Activated CD4-positive, alpha-beta T cell treated with anti-CD3 and anti-CD28 coated beads, Interleukin-2, amount 10 ng/mL, durations not matched to agents 7 days and 5 days (primary cell): ENCODE results near the gene N4BP2L1. TPM values are rescaled to one million over a fixed set of nuclear protein-coding genes. Genes with fewer than 3 reads are reported as not detected.
A peak's percentile ranks its signal among the peaks of the same experiment; 100 is the strongest.

Source experiments
- CTCF ChIA-PET: fragments of 350-600 bp; sonication (Branson Sonifier 250); formaldehyde crosslinking; loops from one replicate; lab custom pipeline; 2021; ENCODE audit warnings: antibody characterized with exemption; lab: Charles Lee
- POLR2A ChIA-PET: fragments of 350-600 bp; sonication (Branson Sonifier 250); formaldehyde crosslinking; loops from one replicate; lab custom pipeline; 2021; ENCODE audit warnings: antibody characterized with exemption; lab: Charles Lee
- DNase-seq: peaks from one replicate; pipeline ENCODE4 v3.0.0-alpha.2; 2020
- H3K27ac Mint-ChIP-seq: one replicate; pipeline ENCODE4 v1.8.0; 2021; ENCODE audit warnings: mild to moderate bottlenecking, moderate library complexity, mixed read lengths
- H3K27me3 Mint-ChIP-seq: one replicate; pipeline ENCODE4 v1.8.0; 2021; ENCODE audit warnings: mixed read lengths
- H3K36me3 Mint-ChIP-seq: one replicate; pipeline ENCODE4 v1.8.0; 2021; ENCODE audit warnings: low read depth, mixed read lengths
- H3K4me1 Mint-ChIP-seq: one replicate; pipeline ENCODE4 v1.8.0; 2021; ENCODE audit warnings: mixed read lengths
- H3K4me3 Mint-ChIP-seq: one replicate; pipeline ENCODE4 v1.8.0; 2021; ENCODE audit warnings: mild to moderate bottlenecking, moderate library complexity, mixed read lengths
- H3K9me3 Mint-ChIP-seq: one replicate; pipeline ENCODE4 v1.8.0; 2021; ENCODE audit warnings: mixed read lengths
- total RNA-seq, 2 experiments: library from RNA; stranded (reverse); gene quantifications; one replicate each; pipeline ENCODE4 v1.2.3, GENCODE V29; 2021

Gene N4BP2L1
- total RNA-seq, 2 experiments from 2014 or later, result 30.4 to 32.0 TPM

DNA sequence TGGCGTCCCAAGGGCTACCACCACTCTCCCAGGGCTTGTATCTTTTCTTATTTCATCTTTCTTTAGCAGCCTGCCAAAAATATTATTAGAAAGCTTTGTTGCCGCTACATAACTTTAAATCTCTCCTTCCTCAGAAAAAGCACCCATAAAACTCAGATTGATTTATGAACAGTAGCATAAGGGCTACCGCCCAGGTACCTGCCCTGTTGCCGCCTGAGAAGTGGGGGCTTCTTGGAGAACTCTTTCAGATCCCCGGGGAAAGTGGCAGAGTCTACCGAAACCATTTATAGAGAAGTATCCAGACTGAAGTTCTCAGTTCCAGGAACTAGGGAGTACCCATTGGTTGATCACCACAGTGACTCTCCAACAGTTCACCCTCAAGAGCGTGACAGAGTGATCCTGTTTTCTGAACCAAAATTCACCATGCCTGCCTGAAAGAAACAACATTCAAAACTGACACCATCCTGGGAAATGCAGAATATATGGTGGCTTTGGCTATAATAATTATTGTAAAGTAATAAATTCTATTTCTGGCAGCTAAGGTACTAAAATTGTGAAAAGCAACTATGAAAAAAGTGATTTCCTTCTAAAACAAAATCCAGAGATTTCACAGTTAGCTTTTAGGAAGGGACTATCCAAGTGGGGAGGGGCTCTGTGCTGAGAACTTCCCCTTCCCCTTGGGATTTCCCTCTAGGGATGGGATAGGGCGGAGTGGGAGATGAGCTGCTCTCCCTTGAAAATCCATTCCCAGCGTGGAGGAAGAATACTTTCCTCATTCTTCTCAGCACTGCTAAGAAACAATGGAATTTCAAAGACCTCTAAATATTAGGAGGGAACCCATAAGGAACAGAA lies 877 bp upstream of the N4BP2L1 start:
- no peak for DNase-seq
- H3K4me1 Mint-ChIP-seq, result peaks cover 41% of the 10 kb centered on the region
- H3K27ac Mint-ChIP-seq, result peak overlapping the region; percentile 98
- no peaks in the 10 kb centered on the region for H3K9me3 Mint-ChIP-seq
- peak overlapping the region; percentile 88 for H3K4me3 Mint-ChIP-seq
- ChIA-PET POLR2A (interaction anchor here (0.6 to 0.7 kb wide), 3 partner anchors 94 to 113 kb away, joined by 3 to 5 read pairs (median 3); no protein-coding TSS in a partner anchor), CTCF (interaction anchor here (1.3 to 2.8 kb wide), 2 partner anchors 10 to 157 kb away, joined by 3 to 9 read pairs; no protein-coding TSS in a partner anchor)
- no peaks in the 10 kb centered on the region for H3K27me3 Mint-ChIP-seq
- H3K36me3 Mint-ChIP-seq, result peaks cover 29% of the 10 kb centered on the region

DNA sequence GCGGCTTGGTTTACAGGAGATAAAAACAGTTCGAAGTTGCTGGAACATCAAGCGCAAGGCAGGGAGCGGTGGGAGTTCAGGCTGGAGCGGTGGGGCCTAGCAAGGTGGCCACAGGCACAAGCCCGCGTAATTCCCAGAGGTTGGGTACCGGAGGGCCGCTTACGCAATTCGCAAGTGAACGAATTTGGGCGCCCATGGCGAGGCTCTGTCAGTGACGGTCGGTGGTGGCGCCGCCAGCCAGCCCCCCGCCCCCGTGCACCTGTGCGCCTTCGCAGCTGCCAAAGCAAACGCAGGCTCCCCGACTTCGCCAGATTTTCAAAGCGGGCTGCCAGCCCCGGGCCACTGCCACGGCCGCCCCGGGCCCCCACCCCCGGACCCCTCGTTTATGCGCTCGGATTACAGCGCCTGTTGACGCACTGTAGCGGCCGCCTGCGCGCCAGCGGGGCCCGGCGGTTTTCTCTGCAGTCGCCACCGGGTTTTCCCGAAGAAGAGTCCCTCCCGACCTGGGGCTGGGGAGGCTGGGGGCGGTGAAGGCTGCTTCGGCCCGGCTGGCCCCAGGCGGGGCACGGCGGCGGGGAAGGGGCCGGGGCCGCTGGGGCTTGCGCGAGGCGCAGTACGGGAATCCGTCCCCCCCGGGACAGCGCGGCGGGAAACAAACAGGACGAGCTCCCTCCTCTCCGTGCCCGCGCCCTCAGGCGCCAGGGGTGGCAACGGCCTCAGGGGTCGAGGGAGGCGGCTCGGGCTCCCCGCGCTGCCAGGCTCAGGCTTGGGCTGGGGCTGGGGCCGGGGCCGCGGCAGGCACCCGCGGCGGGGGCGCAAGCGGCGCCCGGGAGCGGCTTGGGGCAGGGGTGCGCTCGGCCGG lies 709 bp downstream of the N4BP2L1 start:
- peaks cover 38% of the 10 kb centered on the region for H3K4me1 Mint-ChIP-seq
- H3K36me3 Mint-ChIP-seq, result peaks cover 40% of the 10 kb centered on the region
- peak; percentile 64 for DNase-seq
- peaks cover 4% of the 10 kb centered on the region for H3K9me3 Mint-ChIP-seq
- peak overlapping the region; percentile 87 for H3K4me3 Mint-ChIP-seq
- H3K27me3 Mint-ChIP-seq, result no peaks in the 10 kb centered on the region
- H3K27ac Mint-ChIP-seq, result peak overlapping the region; percentile 97
- CTCF ChIA-PET, result interaction anchor here (2.8 kb wide), 1 partner anchor 12 kb away, joined by 9 read pairs; no protein-coding TSS in a partner anchor
- POLR2A ChIA-PET, result interaction anchor here (0.6 kb wide), 1 partner anchor 154 kb away, joined by 3 read pairs; no protein-coding TSS in a partner anchor

DNA sequence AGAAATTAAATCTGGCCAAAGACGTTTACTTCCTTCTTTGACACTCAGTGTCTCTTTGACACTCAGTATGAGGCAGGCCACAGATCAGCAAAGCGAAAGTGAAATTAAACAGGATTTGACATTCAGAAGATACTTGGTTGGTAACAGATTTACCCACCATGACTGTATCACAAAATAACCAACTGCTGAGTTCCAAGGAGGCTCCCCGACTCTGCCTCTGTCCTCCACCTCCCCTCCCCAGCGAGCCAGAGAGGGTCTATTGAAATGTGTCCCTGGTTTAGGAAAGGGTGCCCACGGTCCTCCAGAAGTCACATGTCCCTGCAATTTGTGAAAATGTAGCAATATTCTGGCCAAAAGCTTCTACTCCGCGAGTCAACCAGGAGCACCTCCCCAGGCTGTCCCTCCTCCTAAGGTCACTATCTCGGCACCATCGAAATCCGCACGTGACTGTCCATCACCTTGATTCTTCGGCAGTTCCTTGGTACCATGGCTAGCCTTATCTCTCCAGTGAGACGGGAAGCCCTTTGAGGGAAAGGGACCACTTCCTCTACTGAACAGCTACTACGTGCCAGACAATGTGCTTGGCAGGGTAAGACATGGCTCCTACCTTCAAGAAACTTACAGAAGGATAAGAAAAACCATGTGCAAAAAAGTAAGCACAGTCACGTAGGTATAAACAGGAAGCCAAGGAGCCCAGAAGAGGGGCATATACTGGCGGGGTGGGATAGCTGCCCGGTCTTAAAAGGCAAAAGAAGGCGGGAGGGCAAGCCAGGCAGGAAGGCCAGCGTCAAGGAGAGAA lies 1.5 kb downstream of the N4BP2L1 start:
- DNase-seq, result peak; percentile 73
- Mint-ChIP-seq H3K27me3 (no peaks in the 10 kb centered on the region), H3K36me3 (peaks cover 48% of the 10 kb centered on the region), H3K9me3 (peaks cover 4% of the 10 kb centered on the region), H3K27ac (peak overlapping the region; percentile 97), H3K4me1 (peaks cover 38% of the 10 kb centered on the region), H3K4me3 (peak overlapping the region; percentile 87)
- ChIA-PET CTCF (interaction anchor here (2.8 kb wide), 1 partner anchor 13 kb away, joined by 9 read pairs; no protein-coding TSS in a partner anchor), POLR2A (no interaction called here)

DNA sequence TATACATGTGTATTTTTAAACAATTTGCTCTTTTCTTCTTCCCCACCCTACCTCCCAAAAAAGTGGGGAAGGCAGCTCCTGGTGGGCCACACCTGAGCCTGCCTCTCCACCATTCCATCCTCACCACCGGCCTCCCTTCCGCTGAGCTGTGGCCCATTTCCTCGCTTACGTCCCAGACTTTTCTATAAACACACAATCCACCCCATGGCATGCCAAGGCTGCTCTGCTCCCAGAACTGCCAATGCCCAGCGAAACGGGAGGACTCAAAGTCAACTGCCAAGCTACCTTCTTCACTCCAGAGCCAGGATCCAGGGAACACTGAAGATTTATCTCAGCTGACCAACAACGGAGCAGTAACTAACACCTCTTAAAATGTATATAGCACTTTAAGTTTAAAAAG lies 2.8 kb downstream of the N4BP2L1 start:
- no peak for DNase-seq
- Mint-ChIP-seq H3K9me3 (peaks cover 9% of the 10 kb centered on the region), H3K27me3 (no peaks in the 10 kb centered on the region), H3K4me3 (peak overlapping the region; percentile 87), H3K27ac (peak overlapping the region; percentile 97), H3K4me1 (peaks cover 35% of the 10 kb centered on the region), H3K36me3 (peaks cover 58% of the 10 kb centered on the region)
- POLR2A ChIA-PET, result no interaction called here
- CTCF ChIA-PET, result no interaction called here

DNA sequence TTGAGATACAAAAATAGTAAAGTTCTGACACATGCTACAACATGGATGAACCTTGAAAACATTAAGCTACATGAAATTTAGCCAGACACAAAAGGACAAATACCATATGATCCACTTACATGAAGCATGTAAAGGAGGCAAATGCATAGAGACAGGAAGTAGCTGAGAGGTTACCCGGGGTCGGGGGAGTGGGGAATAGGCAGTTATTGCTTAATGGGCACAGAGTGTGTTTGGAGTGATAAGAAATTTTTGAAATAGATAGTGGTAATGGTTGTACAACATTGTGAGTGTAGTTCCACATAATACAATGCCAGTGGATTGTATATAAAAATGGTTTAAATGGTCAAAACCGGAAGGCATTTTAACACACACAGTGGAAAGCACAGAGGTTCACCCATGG lies 4.3 kb downstream of the N4BP2L1 start:
- POLR2A ChIA-PET, result no interaction called here
- Mint-ChIP-seq H3K27me3 (no peaks in the 10 kb centered on the region), H3K4me3 (no peak overlapping the region), H3K4me1 (peaks cover 27% of the 10 kb centered on the region), H3K9me3 (peaks cover 20% of the 10 kb centered on the region), H3K27ac (no peak overlapping the region), H3K36me3 (peaks cover 72% of the 10 kb centered on the region)
- no peak for DNase-seq
- CTCF ChIA-PET, result interaction anchor here (0.9 kb wide), 1 partner anchor 15 kb away, joined by 3 read pairs; no protein-coding TSS in a partner anchor

DNA sequence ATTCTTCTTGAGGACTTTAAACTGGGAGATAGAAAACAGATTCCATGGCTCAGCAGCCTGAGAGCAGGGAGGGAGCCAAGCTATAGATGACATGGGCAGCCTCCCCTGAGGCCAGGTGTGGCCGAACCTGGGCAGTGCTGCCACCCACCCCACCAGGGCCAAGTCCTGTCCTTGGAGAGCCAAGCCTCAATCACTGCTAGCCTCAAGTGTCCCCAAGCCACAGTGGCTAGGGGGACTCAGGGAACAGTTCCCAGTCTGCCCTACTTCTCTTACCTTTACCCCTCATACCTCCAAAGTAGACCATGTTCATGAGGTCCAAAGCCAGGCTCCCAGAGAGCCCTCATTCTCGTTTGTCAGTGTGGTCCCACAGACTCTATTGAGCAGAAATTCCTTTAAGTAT lies 8.1 kb downstream of the N4BP2L1 start:
- Mint-ChIP-seq H3K4me3 (no peak overlapping the region), H3K4me1 (peaks cover 11% of the 10 kb centered on the region), H3K27ac (no peak overlapping the region), H3K27me3 (no peaks in the 10 kb centered on the region), H3K36me3 (peaks cover 74% of the 10 kb centered on the region), H3K9me3 (peaks cover 29% of the 10 kb centered on the region)
- ChIA-PET CTCF (no interaction called here), POLR2A (no interaction called here)
- DNase-seq, result no peak

DNA sequence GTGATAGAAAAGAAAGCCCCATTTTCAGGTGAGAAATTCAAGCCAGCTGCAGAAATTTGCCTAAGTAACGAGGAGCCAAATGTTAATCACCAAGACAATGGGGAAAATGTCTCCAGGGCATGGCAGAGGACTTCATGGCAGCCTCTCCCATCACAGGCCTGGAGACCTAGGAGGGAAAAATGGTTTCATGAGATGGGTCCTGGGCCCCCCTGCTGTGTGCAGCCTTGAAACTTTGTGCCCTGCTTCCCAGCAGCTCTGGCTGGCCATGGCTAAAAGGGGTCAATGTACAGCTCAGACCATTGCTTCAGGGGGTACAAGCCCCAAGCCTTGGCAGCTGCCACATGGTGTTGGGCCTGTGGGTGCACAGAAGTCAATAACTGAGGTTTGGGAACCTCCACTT lies 9.9 kb downstream of the N4BP2L1 start:
- POLR2A ChIA-PET, result no interaction called here
- H3K4me3 Mint-ChIP-seq, result no peak overlapping the region
- H3K9me3 Mint-ChIP-seq, result peaks cover 26% of the 10 kb centered on the region
- no peaks in the 10 kb centered on the region for H3K27me3 Mint-ChIP-seq
- DNase-seq, result no peak
- peaks cover 58% of the 10 kb centered on the region for H3K36me3 Mint-ChIP-seq
- H3K27ac Mint-ChIP-seq, result no peak overlapping the region
- CTCF ChIA-PET, result interaction anchor here (1.1 to 1.3 kb wide), 3 partner anchors 10 to 103 kb away, joined by 3 read pairs; partner anchors contain the start of genes BRCA2 and ZAR1L
- H3K4me1 Mint-ChIP-seq, result no peaks in the 10 kb centered on the region

DNA sequence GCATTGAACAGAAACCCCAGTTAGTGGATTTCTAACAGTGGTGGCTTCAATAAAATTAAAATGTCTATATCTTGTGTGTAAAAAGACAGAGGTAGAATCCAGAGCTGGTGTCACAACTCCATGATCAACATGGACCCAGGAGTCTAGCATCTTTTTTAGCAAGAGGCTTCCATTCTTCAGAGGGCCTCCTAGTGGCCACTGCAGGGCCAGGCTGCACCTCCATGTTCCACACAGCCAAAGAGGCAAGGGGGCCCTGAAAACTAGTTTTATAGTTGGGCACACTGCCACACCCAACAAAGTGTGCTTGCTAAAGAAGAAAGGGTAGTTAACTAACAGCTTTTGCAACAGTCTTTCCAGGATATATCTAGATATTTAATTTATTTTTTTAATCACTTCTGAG lies 12.9 kb downstream of the N4BP2L1 start:
- DNase-seq, result peak; percentile 26
- Mint-ChIP-seq H3K36me3 (peaks cover 35% of the 10 kb centered on the region), H3K9me3 (peaks cover 18% of the 10 kb centered on the region), H3K4me3 (no peak overlapping the region), H3K27me3 (no peaks in the 10 kb centered on the region), H3K27ac (peak overlapping the region; percentile 13), H3K4me1 (peaks cover under 1% of the 10 kb centered on the region)
- ChIA-PET POLR2A (no interaction called here), CTCF (no interaction called here)

DNA sequence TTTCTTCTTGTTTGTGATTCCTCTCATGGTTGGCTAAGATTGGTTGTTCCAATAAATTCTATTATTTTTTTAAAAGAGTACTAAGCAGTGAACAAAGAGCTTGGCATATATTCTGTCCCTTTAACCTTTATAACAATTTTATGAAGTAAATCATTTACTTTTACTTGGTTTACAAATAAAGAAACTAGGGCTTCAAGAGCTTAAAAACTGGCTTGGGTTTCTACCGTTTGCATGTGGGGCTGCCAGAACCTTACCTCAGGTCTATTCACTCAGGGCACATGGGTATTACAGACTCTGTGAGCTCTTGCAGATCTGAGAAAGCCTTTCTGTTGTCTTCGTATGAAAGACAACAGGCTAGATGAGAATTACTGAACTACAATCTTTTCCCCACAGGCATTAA lies 13.3 kb downstream of the N4BP2L1 start:
- Mint-ChIP-seq H3K4me1 (peaks cover 5% of the 10 kb centered on the region), H3K36me3 (peaks cover 30% of the 10 kb centered on the region), H3K27me3 (no peaks in the 10 kb centered on the region), H3K4me3 (no peak overlapping the region), H3K27ac (peak overlapping the region; percentile 13), H3K9me3 (peaks cover 14% of the 10 kb centered on the region)
- CTCF ChIA-PET, result interaction anchor here (1.0 kb wide), 1 partner anchor 171 kb away, joined by 3 read pairs; the partner anchor contains the start of gene PDS5B
- DNase-seq, result no peak
- POLR2A ChIA-PET, result no interaction called here

DNA sequence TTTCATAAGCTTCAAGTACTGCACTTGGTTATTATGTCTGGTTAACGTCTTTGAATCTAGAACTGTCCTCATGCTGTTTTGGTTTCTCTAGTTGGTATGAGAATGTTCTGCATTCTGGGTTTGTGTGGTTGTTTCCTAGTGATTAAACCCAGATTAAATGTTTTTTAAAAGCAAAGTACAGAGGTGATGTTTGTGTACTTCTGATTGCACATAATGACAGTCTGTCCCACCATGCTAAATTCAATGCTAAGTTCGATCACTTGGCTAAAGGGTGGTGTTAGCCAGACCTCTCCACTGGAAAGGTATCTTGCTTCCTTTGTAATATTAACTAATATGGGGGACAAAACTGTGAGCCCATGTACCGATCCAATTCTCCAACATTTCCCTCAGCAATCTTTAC lies 14.6 kb downstream of the N4BP2L1 start:
- DNase-seq, result no peak
- CTCF ChIA-PET, result no interaction called here
- POLR2A ChIA-PET, result no interaction called here
- Mint-ChIP-seq H3K27me3 (no peaks in the 10 kb centered on the region), H3K4me3 (no peak overlapping the region), H3K36me3 (peaks cover 21% of the 10 kb centered on the region), H3K9me3 (peaks cover 8% of the 10 kb centered on the region), H3K4me1 (peaks cover 18% of the 10 kb centered on the region), H3K27ac (no peak overlapping the region)

DNA sequence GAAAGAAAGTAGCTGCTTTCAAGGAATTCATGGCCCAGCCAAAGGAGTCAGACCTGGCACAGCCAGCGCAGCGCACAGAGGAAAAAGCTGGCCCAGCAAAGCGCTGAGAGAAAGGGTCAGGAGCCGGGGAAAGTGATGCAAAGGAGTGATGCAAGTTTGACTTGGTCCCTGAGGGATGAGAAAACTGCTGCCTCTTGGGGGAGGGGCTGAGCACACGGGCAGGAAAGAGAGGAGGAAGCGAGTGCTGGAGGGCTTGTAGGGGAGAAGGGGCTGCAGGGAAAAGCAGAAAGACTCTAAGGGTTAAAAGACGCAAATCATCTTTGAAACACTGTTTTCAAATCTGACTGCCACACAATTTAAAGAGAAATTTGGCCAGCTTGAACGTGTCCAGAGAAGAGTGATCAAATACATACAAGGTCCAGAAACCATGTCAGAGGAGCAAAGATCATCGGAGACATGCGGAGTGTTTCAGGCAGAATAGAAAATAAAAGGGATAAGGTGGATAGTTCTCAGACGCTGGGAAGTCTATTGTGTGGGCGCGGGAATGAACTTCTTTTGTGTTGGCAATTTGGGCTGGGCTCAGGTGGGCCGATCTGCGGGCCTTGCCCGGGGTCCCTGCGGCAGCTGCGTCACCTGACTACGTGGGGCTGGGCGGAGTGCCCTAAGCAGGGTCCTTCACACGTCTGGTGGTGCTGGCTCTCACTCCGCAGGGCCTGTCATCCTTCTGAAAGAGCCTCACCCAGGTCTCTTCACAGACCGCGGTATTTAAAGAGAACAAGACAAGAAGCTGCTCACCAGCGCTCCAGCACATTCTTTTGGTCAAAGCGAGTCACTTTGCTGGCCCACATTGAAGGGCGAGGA lies 18.1 kb downstream of the N4BP2L1 start:
- no peak for DNase-seq
- peaks cover 21% of the 10 kb centered on the region for H3K36me3 Mint-ChIP-seq
- POLR2A ChIA-PET, result no interaction called here

More for the DNA sequence above, 18.1 kb downstream of the N4BP2L1 start:
- no peaks in the 10 kb centered on the region for H3K27me3 Mint-ChIP-seq
- H3K4me1 Mint-ChIP-seq, result peaks cover 29% of the 10 kb centered on the region
- H3K27ac Mint-ChIP-seq, result no peak overlapping the region
- H3K9me3 Mint-ChIP-seq, result no peaks in the 10 kb centered on the region
- H3K4me3 Mint-ChIP-seq, result no peak overlapping the region
- CTCF ChIA-PET, result interaction anchor here (0.5 to 1.5 kb wide), 3 partner anchors 14 to 51 kb away, joined by 3 to 4 read pairs (median 3); no protein-coding TSS in a partner anchor
